H1 (cell line): ENCODE results near the gene ZNF541. TPM values are rescaled to one million over a fixed set of nuclear protein-coding genes. Genes with fewer than 3 reads are reported as not detected.

ENCODE experiments used
- BACH1 ChIP-seq: IDR thresholded peaks from 2 replicates; pipeline ENCODE4 v1.6.1; 2012; ENCODE audit warnings: low read length, improper control_type of control experiment
- CHD7 ChIP-seq: fragments of 300-600 bp; sonication (generic); IDR thresholded peaks from 2 replicates; pipeline ENCODE4 v1.7.1; 2012; ENCODE audit warnings: low read length, moderate library complexity, mild to moderate bottlenecking, inconsistent platforms; ENCODE audit not compliant: insufficient replicate concordance
- JUND ChIP-seq: IDR thresholded peaks from 2 replicates; pipeline ENCODE4 v1.6.1; 2011; ENCODE audit warnings: mild to moderate bottlenecking, improper control_type of control experiment, low read length
- KDM4A ChIP-seq: IDR thresholded peaks from one replicate; pipeline ENCODE4 v1.7.1; 2012; ENCODE audit warnings: low read depth, mild to moderate bottlenecking, moderate library complexity, low read length, inconsistent platforms; ENCODE audit not compliant: severe bottlenecking
- KDM5A ChIP-seq: fragments of 200-600 bp; IDR thresholded peaks from 2 replicates; pipeline ENCODE4 v1.7.1; 2012; ENCODE audit warnings: mild to moderate bottlenecking, low read length, inconsistent platforms, mixed read lengths
- MAX ChIP-seq: IDR thresholded peaks from 2 replicates; pipeline ENCODE4 v1.6.1; 2012; ENCODE audit warnings: inconsistent platforms
- NRF1 ChIP-seq: IDR thresholded peaks from 2 replicates; pipeline ENCODE4 v1.6.1; 2011; ENCODE audit warnings: mild to moderate bottlenecking, low read depth, low read length, improper control_type of control experiment
- RNF2 ChIP-seq: fragments of 200-900, 300-1000 bp; sonication (generic); IDR thresholded peaks from 2 replicates; pipeline ENCODE4 v1.7.1; 2016; ENCODE audit warnings: borderline replicate concordance, low read depth, mild to moderate bottlenecking, antibody characterized with exemption, low read length; ENCODE audit not compliant: poor library complexity, severe bottlenecking; ENCODE audit errors: missing control alignments
- SIX5 ChIP-seq: IDR thresholded peaks from 2 replicates; pipeline ENCODE4 v1.6.1; 2011; ENCODE audit warnings: mild to moderate bottlenecking, low read depth, low read length
- SP2 ChIP-seq: IDR thresholded peaks from 2 replicates; pipeline ENCODE4 v1.6.1; 2012; ENCODE audit warnings: mild to moderate bottlenecking, low read length, inconsistent platforms
- TEAD4 ChIP-seq: IDR thresholded peaks from 2 replicates; pipeline ENCODE4 v1.6.1; 2012; ENCODE audit warnings: low read depth, low read length, inconsistent platforms, mixed read lengths
- polyA plus RNA-seq, 7 experiments: library from polyadenylated mRNA; depleted of rRNA in 3 of 7; stranded (reverse) in 5 of 7; unstranded in 2 of 7; fragments of >200 nt in 5 of 7; fragments of 200-250 nt in 2 of 7; gene quantifications; 1 replicate in 5 of 7; 2 replicates in 1 of 7; 4 replicates in 1 of 7; pipeline versions ENCODE4 v1.2.1 to v1.2.3, GENCODE V29; 2011 to 2013; ENCODE audit warnings: missing spikeins in 2 of 7, mixed read lengths in 2 of 7
- total RNA-seq: library from RNA; stranded (reverse); fragmentation: NEBNext Ultra II Directional; extraction: Animal tissue kit (Norgen Biotek cat#: 25700); gene quantifications from 2 replicates; pipeline ENCODE4 v1.2.1, GENCODE V29; 2021

ZNF541 gene
- total and polyA plus RNA-seq, 2 of the 8 experiments (the other 6 are each of a cell fraction or from before 2014, with no cell fraction given) = 0.05 TPM; not detected in 1

GRCh38 chr19:47619763-47620162, 46.8 kb upstream of the ZNF541 start (continued):
- TF ChIP-seq SP2 = no peak
- no peak for TF ChIP-seq NRF1
- no peak for TF ChIP-seq CHD7
- TF ChIP-seq RNF2 = no peak
- no peak for TF ChIP-seq JUND
- TF ChIP-seq KDM4A = no peak
- no peak for TF ChIP-seq KDM5A
- no peak; the same call in 1 of the 2 replicates for TF ChIP-seq MAX
- TF ChIP-seq BACH1 = peak; percentile 67; the same call in 1 of the 2 replicates
- TF ChIP-seq TEAD4 = peak; percentile 73
- no peak for TF ChIP-seq SIX5
